Right atrium auricular region (tissue), 2 donors: ENCODE data around the gene SCART1. TPM values are rescaled to one million over a fixed set of nuclear protein-coding genes. Genes with fewer than 3 reads are reported as not detected.
"Not testable (repeated sequence)": the region's sequence is repeated elsewhere in the genome, so short reads cannot be mapped to it uniquely, and the experiment has no call there.

Source experiments
- DNase-seq: peaks from one replicate; pipeline ENCODE4 v3.0.0-alpha.2; 2019; ENCODE audit warnings: low spot score
- H3K27ac ChIP-seq, 2 donors: fragments of 200-600 bp; sonication (generic); 1 replicate in 1 of 2; 2 replicates in 1 of 2; pipeline ENCODE4 v1.5.1; 2016 to 2019
- H3K27me3 ChIP-seq, 2 donors: fragments of 200-600 bp; sonication (generic); one replicate each; pipeline versions ENCODE4 v1.5.1 to v1.6.0; 2017 to 2019
- H3K36me3 ChIP-seq: fragments of 200-600 bp; sonication (generic); one replicate; pipeline ENCODE4 v1.5.1; 2016
- H3K4me1 ChIP-seq, 2 donors: fragments of 200-600 bp; sonication (generic); one replicate each; pipeline versions ENCODE4 v1.5.1 to v1.6.0; 2017 to 2019
- H3K4me3 ChIP-seq, 2 donors: fragments of 200-600 bp; sonication (generic); 1 replicate in 1 of 2; 2 replicates in 1 of 2; pipeline ENCODE4 v1.5.1; 2017 to 2019; ENCODE audit warnings: mild to moderate bottlenecking in 1 of 2, moderate library complexity in 1 of 2
- H3K9me3 ChIP-seq, 2 donors: fragments of 200-600 bp; sonication (generic); one replicate each; pipeline ENCODE4 v1.5.1; 2019
- CTCF ChIP-seq, 2 donors: fragments of 200-600 bp; sonication (generic); IDR thresholded peaks; one replicate each; pipeline ENCODE4 v1.5.1; 2019; ENCODE audit warnings: antibody characterized with exemption in 2 of 2
- total RNA-seq, 2 donors: library from RNA; depleted of rRNA; stranded (reverse); fragments of >200 nt; gene quantifications; one replicate each; pipeline ENCODE4 v1.1.0, GENCODE V29; 2016

Gene SCART1
- total RNA-seq, 2 donors from 2014 or later, result 0.22 to 0.24 TPM

- Histone ChIP-seq H3K27ac (no peak overlapping the region), H3K36me3 (no peaks in the 10 kb centered on the region), H3K4me1 (no peaks in the 10 kb centered on the region), H3K4me3 (no peak overlapping the region), H3K27me3 (no peaks in the 10 kb centered on the region), H3K9me3 (no peaks in the 10 kb centered on the region)
- TF ChIP-seq CTCF (IDR thresholded peaks at IDR 0.05), result no peak
- DNase-seq, result peak; percentile 47
Measured at GRCh38 chr10:133466683-133467275, 13.0 kb downstream of the SCART1 start.

- peak; percentile 47 for DNase-seq
- Histone ChIP-seq H3K4me1 (no peaks in the 10 kb centered on the region), H3K36me3 (no peaks in the 10 kb centered on the region), H3K4me3 (no peak overlapping the region), H3K27me3 (no peaks in the 10 kb centered on the region), H3K9me3 (no peaks in the 10 kb centered on the region), H3K27ac (no peak overlapping the region)
- no peak for TF ChIP-seq CTCF (IDR thresholded peaks at IDR 0.05)
Measured at GRCh38 chr10:133467286-133467911, 13.7 kb downstream of the SCART1 start.

- H3K9me3 ChIP-seq, H3K4me1 ChIP-seq, H3K4me3 ChIP-seq, H3K27me3 ChIP-seq, H3K27ac ChIP-seq, DNase-seq, H3K36me3 ChIP-seq: not testable (repeated sequence)
Measured at GRCh38 chr10:133469205-133469604, 15.5 kb downstream of the SCART1 start.

- H3K27ac ChIP-seq, result no peak overlapping the region
- H3K36me3 ChIP-seq, result no peaks in the 10 kb centered on the region
- H3K4me3 ChIP-seq, result no peak overlapping the region
- H3K27me3 ChIP-seq, result no peaks in the 10 kb centered on the region
- no peak for TF ChIP-seq CTCF (IDR thresholded peaks at IDR 0.05)
- no peaks in the 10 kb centered on the region for H3K9me3 ChIP-seq
- no peaks in the 10 kb centered on the region for H3K4me1 ChIP-seq
- no peak for DNase-seq
Measured at GRCh38 chr10:133471300-133472109, 17.8 kb downstream of the SCART1 start.

GRCh38 chr10:133473270-133473669 is 19.5 kb downstream of the SCART1 start:
- no peak overlapping the region for H3K27ac ChIP-seq
- H3K4me3 ChIP-seq, result no peak overlapping the region
- no peaks in the 10 kb centered on the region for H3K4me1 ChIP-seq
- no peaks in the 10 kb centered on the region for H3K27me3 ChIP-seq
- DNase-seq, result no peak
- no peaks in the 10 kb centered on the region for H3K36me3 ChIP-seq
- no peaks in the 10 kb centered on the region for H3K9me3 ChIP-seq
- TF ChIP-seq CTCF (IDR thresholded peaks at IDR 0.05), result no peak

GRCh38 chr10:133474027-133474426 is 20.3 kb downstream of the SCART1 start:
- Histone ChIP-seq H3K4me1 (no peaks in the 10 kb centered on the region), H3K27ac (no peak overlapping the region), H3K4me3 (no peak overlapping the region), H3K9me3 (no peaks in the 10 kb centered on the region), H3K27me3 (no peaks in the 10 kb centered on the region), H3K36me3 (no peaks in the 10 kb centered on the region)
- no peak for TF ChIP-seq CTCF (IDR thresholded peaks at IDR 0.05)
- DNase-seq, result no peak
